ENCODE data around the gene GNB1.
"Not testable (repeated sequence)": the region's sequence is repeated elsewhere in the genome, so short reads cannot be mapped to it uniquely, and the experiment has no call there.

Gene GNB1

GRCh38 chr1:1856161-1856560 is 34.7 kb downstream of the GNB1 start:
- H4K91ac ChIP-seq (ENCODE audit: low read depth, low read length, poor library complexity); H2BK120ac ChIP-seq (ENCODE audit: low read depth, low read length); H2AFZ ChIP-seq (ENCODE audit: low read length); H3K9me3 ChIP-seq (replicated peaks in 1 of 2; ENCODE audit: control insufficient read depth in 2 of 2, insufficient read depth in 1 of 2, low read depth in 1 of 2, low read length in 2 of 2); H3K27me3 ChIP-seq (ENCODE audit: control insufficient read depth in 3 of 3, insufficient read depth in 3 of 3, low read depth in 1 of 3, low read length in 3 of 3); H2BK15ac ChIP-seq (ENCODE audit: low read length); H3K9ac ChIP-seq (ENCODE audit: low read depth, low read length, poor library complexity); H3K23ac ChIP-seq (ENCODE audit: low read depth, low read length, poor library complexity); H4K8ac ChIP-seq (ENCODE audit: low read depth, low read length); H3K79me1 ChIP-seq (ENCODE audit: low read depth, low read length); DNase-seq (ENCODE audit: low spot score); H2AK5ac ChIP-seq (ENCODE audit: low read depth, low read length); H3K18ac ChIP-seq (ENCODE audit: low read length); H3K4ac ChIP-seq (ENCODE audit: low read length); H3K4me3 ChIP-seq (ENCODE audit: low read length in 2 of 2); H3K4me2 ChIP-seq (ENCODE audit: insufficient read depth, low read length, poor library complexity, severe bottlenecking); H3K14ac ChIP-seq (ENCODE audit: low read length); H2BK5ac ChIP-seq (ENCODE audit: low read length); H2BK12ac ChIP-seq (ENCODE audit: low read length); H3K27ac ChIP-seq (replicated peaks; ENCODE audit: low read length): not testable (repeated sequence)
- H3K4me1 ChIP-seq (ENCODE audit: control insufficient read depth in 2 of 2, insufficient read depth in 1 of 2, low read depth in 1 of 2, low read length in 2 of 2) = peaks cover 0 to 11% of the 10 kb centered on the region in 2 donors
- H3K36me3 ChIP-seq (replicated peaks in 1 of 2; ENCODE audit: control insufficient read depth in 2 of 2, insufficient read depth in 2 of 2, low read length in 2 of 2) = peaks cover 7 to 71% of the 10 kb centered on the region in 2 donors
- no CpG with 5 or more reads among the region's 6 CpGs for WGBS, 2 donors (ENCODE audit: extremely low coverage in 2 of 2, insufficient read length in 2 of 2, insufficient replicate concordance in 1 of 2)

- no peak overlapping the region for H3K23ac ChIP-seq (ENCODE audit: low read depth, low read length, poor library complexity)
- no peak overlapping the region for H3K9ac ChIP-seq (ENCODE audit: low read depth, low read length, poor library complexity)
- H3K18ac ChIP-seq (ENCODE audit: low read length) = no peak overlapping the region
- H3K14ac ChIP-seq (ENCODE audit: low read length) = no peak overlapping the region
- no peak overlapping the region for H3K4ac ChIP-seq (ENCODE audit: low read length)
- no peak overlapping the region for H2BK15ac ChIP-seq (ENCODE audit: low read length)
- peaks cover 5 to 15% of the 10 kb centered on the region in 2 donors for H3K4me1 ChIP-seq (ENCODE audit: control insufficient read depth in 2 of 2, insufficient read depth in 1 of 2, low read depth in 1 of 2, low read length in 2 of 2)
- peaks cover 7 to 73% of the 10 kb centered on the region in 2 donors for H3K36me3 ChIP-seq (replicated peaks in 1 of 2; ENCODE audit: control insufficient read depth in 2 of 2, insufficient read depth in 2 of 2, low read length in 2 of 2)
- no peak overlapping the region for H3K4me3 ChIP-seq (ENCODE audit: low read length in 2 of 2)
- no peak overlapping the region for H2AFZ ChIP-seq (ENCODE audit: low read length)
- H4K8ac ChIP-seq (ENCODE audit: low read depth, low read length) = no peak overlapping the region
- no peak overlapping the region for H3K27ac ChIP-seq (replicated peaks; ENCODE audit: low read length)
- no peak overlapping the region for H2AK5ac ChIP-seq (ENCODE audit: low read depth, low read length)
- no peak for DNase-seq (ENCODE audit: low spot score)
- peaks cover 7% of the 10 kb centered on the region for H3K79me1 ChIP-seq (ENCODE audit: low read depth, low read length)
- no peak overlapping the region for H4K91ac ChIP-seq (ENCODE audit: low read depth, low read length, poor library complexity)
- WGBS, 2 donors (ENCODE audit: extremely low coverage in 2 of 2, insufficient read length in 2 of 2, insufficient replicate concordance in 1 of 2) = no CpG with 5 or more reads among the region's 7 CpGs
- H2BK120ac ChIP-seq (ENCODE audit: low read depth, low read length) = no peak overlapping the region
- no peaks in the 10 kb centered on the region for H3K27me3 ChIP-seq (ENCODE audit: control insufficient read depth in 3 of 3, insufficient read depth in 3 of 3, low read depth in 1 of 3, low read length in 3 of 3)
- H3K9me3 ChIP-seq (replicated peaks in 1 of 2; ENCODE audit: control insufficient read depth in 2 of 2, insufficient read depth in 1 of 2, low read depth in 1 of 2, low read length in 2 of 2) = peaks cover 0 to 3% of the 10 kb centered on the region in 2 donors
- H3K4me2 ChIP-seq (ENCODE audit: insufficient read depth, low read length, poor library complexity, severe bottlenecking) = no peak overlapping the region
- H2BK12ac ChIP-seq (ENCODE audit: low read length) = no peak overlapping the region
- H2BK5ac ChIP-seq (ENCODE audit: low read length) = no peak overlapping the region
These were observed 37.2 kb downstream of the GNB1 start for GRCh38 chr1:1853593-1854257.

DNA sequence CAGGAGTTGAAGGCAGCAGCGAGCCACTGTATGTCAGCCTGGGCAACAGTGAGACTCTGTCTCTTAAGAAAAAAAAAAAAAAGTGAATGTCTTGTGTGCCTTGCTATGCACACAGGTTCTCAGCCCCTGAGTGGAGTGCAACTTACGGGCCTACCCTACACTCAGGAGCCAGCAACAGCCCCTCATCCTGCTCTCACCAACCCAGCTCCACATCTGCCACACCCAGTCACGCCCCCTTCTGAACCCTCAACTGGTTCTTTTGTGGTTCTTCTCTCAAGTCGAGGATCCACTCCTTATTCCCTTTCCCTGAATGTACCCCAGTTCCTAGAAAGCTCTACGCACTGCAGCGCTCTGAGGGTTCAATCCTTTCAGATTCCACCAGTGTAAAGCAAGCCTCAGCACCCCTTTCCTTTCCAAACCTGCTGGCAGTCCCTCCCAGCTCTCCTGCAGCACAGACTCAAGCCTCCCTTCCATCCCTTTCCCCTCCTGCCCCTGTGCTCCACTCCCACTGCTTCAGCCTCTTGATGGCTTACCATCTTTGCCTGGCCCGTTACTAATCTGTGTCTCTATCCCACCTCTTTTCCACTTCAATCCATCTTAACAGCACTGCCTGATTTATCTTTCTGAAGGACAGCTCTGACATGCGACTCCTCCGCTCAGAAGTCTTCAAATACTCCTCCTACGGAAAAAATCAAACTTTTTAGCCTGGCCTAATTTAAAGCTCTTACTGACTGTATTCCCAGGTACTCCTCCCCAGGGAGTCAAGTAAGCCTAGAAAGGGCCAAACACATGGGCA is 38.1 kb downstream of the GNB1 start:
- no peak overlapping the region for H2BK120ac ChIP-seq (ENCODE audit: low read depth, low read length)
- no peak overlapping the region for H2AFZ ChIP-seq (ENCODE audit: low read length)
- H4K8ac ChIP-seq (ENCODE audit: low read depth, low read length) = no peak overlapping the region
- no peak overlapping the region for H3K4ac ChIP-seq (ENCODE audit: low read length)
- no peak overlapping the region for H3K27ac ChIP-seq (replicated peaks; ENCODE audit: low read length)
- H3K9me3 ChIP-seq (replicated peaks in 1 of 2; ENCODE audit: control insufficient read depth in 2 of 2, insufficient read depth in 1 of 2, low read depth in 1 of 2, low read length in 2 of 2) = peaks cover 0 to 3% of the 10 kb centered on the region in 2 donors
- no peak overlapping the region for H3K4me3 ChIP-seq (ENCODE audit: low read length in 2 of 2)
- H2AK5ac ChIP-seq (ENCODE audit: low read depth, low read length) = no peak overlapping the region
- no peak overlapping the region for H2BK12ac ChIP-seq (ENCODE audit: low read length)
- H2BK5ac ChIP-seq (ENCODE audit: low read length) = no peak overlapping the region
- no peaks in the 10 kb centered on the region for H3K27me3 ChIP-seq (ENCODE audit: control insufficient read depth in 3 of 3, insufficient read depth in 3 of 3, low read depth in 1 of 3, low read length in 3 of 3)
- no peak overlapping the region for H4K91ac ChIP-seq (ENCODE audit: low read depth, low read length, poor library complexity)
- H2BK15ac ChIP-seq (ENCODE audit: low read length) = no peak overlapping the region
- peaks cover 4% of the 10 kb centered on the region for H3K79me1 ChIP-seq (ENCODE audit: low read depth, low read length)
- WGBS, 2 donors (ENCODE audit: extremely low coverage in 2 of 2, insufficient read length in 2 of 2, insufficient replicate concordance in 1 of 2) = no CpG with 5 or more reads among the region's 10 CpGs
- no peak overlapping the region for H3K23ac ChIP-seq (ENCODE audit: low read depth, low read length, poor library complexity)
- peak overlapping the region; percentile 19 for H3K18ac ChIP-seq (ENCODE audit: low read length)
- H3K14ac ChIP-seq (ENCODE audit: low read length) = no peak overlapping the region
- peaks cover 6 to 10% of the 10 kb centered on the region in 2 donors for H3K4me1 ChIP-seq (ENCODE audit: control insufficient read depth in 2 of 2, insufficient read depth in 1 of 2, low read depth in 1 of 2, low read length in 2 of 2)
- no peak for DNase-seq (ENCODE audit: low spot score)
- H3K36me3 ChIP-seq (replicated peaks in 1 of 2; ENCODE audit: control insufficient read depth in 2 of 2, insufficient read depth in 2 of 2, low read length in 2 of 2) = peaks cover 7 to 71% of the 10 kb centered on the region in 2 donors
- no peak overlapping the region for H3K4me2 ChIP-seq (ENCODE audit: insufficient read depth, low read length, poor library complexity, severe bottlenecking)
- no peak overlapping the region for H3K9ac ChIP-seq (ENCODE audit: low read depth, low read length, poor library complexity)

DNA sequence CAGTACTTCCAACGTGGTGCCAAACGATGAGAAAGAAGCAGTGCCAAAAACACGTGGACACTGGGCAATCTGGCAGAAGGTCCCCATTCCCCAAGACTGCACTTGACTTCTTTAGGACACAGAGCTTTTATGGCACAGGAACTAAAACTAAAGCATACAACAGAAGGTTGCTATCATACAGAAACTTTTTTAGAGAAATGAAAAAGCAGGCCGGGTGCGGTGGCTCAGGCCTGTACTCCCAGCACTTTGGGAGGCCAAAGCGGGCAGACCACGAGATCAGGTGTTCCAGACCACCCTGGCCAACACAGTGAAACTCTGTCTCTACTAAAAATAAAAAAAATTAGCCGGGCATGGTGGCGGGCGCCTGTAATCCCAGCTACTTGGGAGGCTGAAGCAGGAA is 43.0 kb downstream of the GNB1 start:
- Histone ChIP-seq H3K9ac (ENCODE audit: low read depth, low read length, poor library complexity) (no peak overlapping the region), H2BK15ac (ENCODE audit: low read length) (no peak overlapping the region), H3K9me3 (replicated peaks in 1 of 2; ENCODE audit: control insufficient read depth in 2 of 2, insufficient read depth in 1 of 2, low read depth in 1 of 2, low read length in 2 of 2) (peaks cover 0 to 3% of the 10 kb centered on the region in 2 donors), H3K4me1 (ENCODE audit: control insufficient read depth in 2 of 2, insufficient read depth in 1 of 2, low read depth in 1 of 2, low read length in 2 of 2) (peaks cover 6% of the 10 kb centered on the region in 2 donors), H3K4me2 (ENCODE audit: insufficient read depth, low read length, poor library complexity, severe bottlenecking) (no peak overlapping the region), H3K4me3 (ENCODE audit: low read length in 2 of 2) (no peak overlapping the region), H3K27ac (replicated peaks; ENCODE audit: low read length) (no peak overlapping the region), H3K79me1 (ENCODE audit: low read depth, low read length) (peaks cover 8% of the 10 kb centered on the region), H2AK5ac (ENCODE audit: low read depth, low read length) (no peak overlapping the region), H4K8ac (ENCODE audit: low read depth, low read length) (no peak overlapping the region), H2BK5ac (ENCODE audit: low read length) (no peak overlapping the region), H3K23ac (ENCODE audit: low read depth, low read length, poor library complexity) (no peak overlapping the region), H3K14ac (ENCODE audit: low read length) (no peak overlapping the region), H4K91ac (ENCODE audit: low read depth, low read length, poor library complexity) (no peak overlapping the region), H2BK12ac (ENCODE audit: low read length) (no peak overlapping the region), H3K36me3 (replicated peaks in 1 of 2; ENCODE audit: control insufficient read depth in 2 of 2, insufficient read depth in 2 of 2, low read length in 2 of 2) (peaks cover 4 to 64% of the 10 kb centered on the region in 2 donors), H2BK120ac (ENCODE audit: low read depth, low read length) (no peak overlapping the region), H3K18ac (ENCODE audit: low read length) (no peak overlapping the region), H3K27me3 (ENCODE audit: control insufficient read depth in 3 of 3, insufficient read depth in 3 of 3, low read depth in 1 of 3, low read length in 3 of 3) (no peaks in the 10 kb centered on the region), H3K4ac (ENCODE audit: low read length) (no peak overlapping the region), H2AFZ (ENCODE audit: low read length) (no peak overlapping the region)
- no CpG with 5 or more reads among the region's 10 CpGs for WGBS, 2 donors (ENCODE audit: extremely low coverage in 2 of 2, insufficient read length in 2 of 2, insufficient replicate concordance in 1 of 2)
- no peak for DNase-seq (ENCODE audit: low spot score)
